Chondrocyte (in vitro differentiated cells): ENCODE results near the gene ALG13. TPM values are rescaled to one million over a fixed set of nuclear protein-coding genes. Genes with fewer than 3 reads are reported as not detected.

Source experiments
- DNase-seq: peaks from one replicate; pipeline ENCODE4 v3.0.0; 2021; ENCODE audit warnings: mixed read lengths, low spot score
- H3K27ac Mint-ChIP-seq: one replicate; pipeline ENCODE4 v1.8.0; 2021; ENCODE audit warnings: mild to moderate bottlenecking, moderate library complexity, mixed read lengths; ENCODE audit not compliant: unreplicated experiment
- H3K27me3 Mint-ChIP-seq: 2 replicates; pipeline ENCODE4 v1.8.0; 2021; ENCODE audit warnings: low read depth, mixed read lengths
- H3K36me3 Mint-ChIP-seq: 2 replicates; pipeline ENCODE4 v1.8.0; 2021; ENCODE audit warnings: low read depth, mixed read lengths
- H3K4me1 Mint-ChIP-seq: 2 replicates; pipeline ENCODE4 v1.8.0; 2021; ENCODE audit warnings: low read depth, mild to moderate bottlenecking, mixed read lengths
- H3K4me3 Mint-ChIP-seq: one replicate; pipeline ENCODE4 v1.8.0; 2021; ENCODE audit warnings: mild to moderate bottlenecking, moderate library complexity, mixed read lengths; ENCODE audit not compliant: unreplicated experiment
- H3K9me3 Mint-ChIP-seq: 2 replicates; pipeline ENCODE4 v1.8.0; 2021; ENCODE audit warnings: low read depth, mixed read lengths
- total RNA-seq: library from RNA; stranded (reverse); gene quantifications from 3 replicates; pipeline ENCODE4 v1.2.1, GENCODE V29; 2021
- TF ChIP-seq, protein P1 (sequence below): fragments of 200-600 bp; sonication (generic); IDR thresholded peaks from 2 replicates; pipeline ENCODE4 v1.5.0; 2021; ENCODE audit warnings: antibody characterized with exemption, mild to moderate bottlenecking, moderate library complexity

Gene ALG13
- total RNA-seq, 1 donor from 2014 or later, result 56.1 TPM

DNA sequence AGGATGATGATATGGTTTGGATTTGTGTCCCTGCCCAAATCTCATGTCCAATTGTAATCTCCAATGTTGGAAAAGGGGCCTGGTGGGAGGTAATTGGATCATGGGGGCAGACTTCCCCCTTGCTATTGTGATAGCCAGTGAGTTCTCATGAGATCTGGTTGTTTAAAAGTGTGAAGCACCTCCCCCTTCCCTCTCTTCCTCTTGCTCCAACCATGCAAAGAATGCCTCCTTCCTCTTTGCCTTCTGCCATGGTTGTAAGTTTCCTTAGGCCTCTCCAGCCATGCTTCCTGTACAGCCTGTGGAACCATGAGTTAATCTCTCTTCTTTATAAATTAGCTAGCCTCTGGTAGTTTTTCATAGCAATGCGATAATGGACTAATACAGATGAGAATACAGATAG is 19.7 kb upstream of the ALG13 start:
- H3K4me3 Mint-ChIP-seq, result no peak overlapping the region
- H3K27me3 Mint-ChIP-seq, result peaks cover 8% of the 10 kb centered on the region
- DNase-seq, result no peak
- TF ChIP-seq, protein P1, sequence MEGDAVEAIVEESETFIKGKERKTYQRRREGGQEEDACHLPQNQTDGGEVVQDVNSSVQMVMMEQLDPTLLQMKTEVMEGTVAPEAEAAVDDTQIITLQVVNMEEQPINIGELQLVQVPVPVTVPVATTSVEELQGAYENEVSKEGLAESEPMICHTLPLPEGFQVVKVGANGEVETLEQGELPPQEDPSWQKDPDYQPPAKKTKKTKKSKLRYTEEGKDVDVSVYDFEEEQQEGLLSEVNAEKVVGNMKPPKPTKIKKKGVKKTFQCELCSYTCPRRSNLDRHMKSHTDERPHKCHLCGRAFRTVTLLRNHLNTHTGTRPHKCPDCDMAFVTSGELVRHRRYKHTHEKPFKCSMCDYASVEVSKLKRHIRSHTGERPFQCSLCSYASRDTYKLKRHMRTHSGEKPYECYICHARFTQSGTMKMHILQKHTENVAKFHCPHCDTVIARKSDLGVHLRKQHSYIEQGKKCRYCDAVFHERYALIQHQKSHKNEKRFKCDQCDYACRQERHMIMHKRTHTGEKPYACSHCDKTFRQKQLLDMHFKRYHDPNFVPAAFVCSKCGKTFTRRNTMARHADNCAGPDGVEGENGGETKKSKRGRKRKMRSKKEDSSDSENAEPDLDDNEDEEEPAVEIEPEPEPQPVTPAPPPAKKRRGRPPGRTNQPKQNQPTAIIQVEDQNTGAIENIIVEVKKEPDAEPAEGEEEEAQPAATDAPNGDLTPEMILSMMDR, result no peak
- H3K27ac Mint-ChIP-seq, result no peak overlapping the region
- H3K36me3 Mint-ChIP-seq, result no peaks in the 10 kb centered on the region
- no peaks in the 10 kb centered on the region for H3K4me1 Mint-ChIP-seq
- H3K9me3 Mint-ChIP-seq, result no peaks in the 10 kb centered on the region

DNA sequence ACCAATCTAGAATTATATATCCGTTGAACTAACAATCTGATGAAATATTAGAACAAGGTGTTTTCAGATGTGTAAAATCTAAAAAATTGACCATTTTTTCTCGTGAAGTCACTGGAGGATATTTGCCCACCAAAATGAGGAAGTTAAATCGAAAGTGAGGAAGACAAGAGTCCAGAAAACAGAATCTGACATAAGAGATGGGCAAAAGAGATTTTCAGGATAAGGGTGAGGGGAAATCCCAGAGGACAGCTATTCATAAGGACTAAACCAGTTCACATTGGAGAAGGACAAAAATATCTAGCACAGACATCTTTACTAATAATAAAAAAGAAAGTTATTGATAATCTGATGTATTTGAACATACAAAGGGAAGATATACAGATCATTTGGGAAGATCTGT is 18.7 kb upstream of the ALG13 start:
- H3K9me3 Mint-ChIP-seq, result no peaks in the 10 kb centered on the region
- peaks cover 8% of the 10 kb centered on the region for H3K27me3 Mint-ChIP-seq
- DNase-seq, result no peak
- no peaks in the 10 kb centered on the region for H3K36me3 Mint-ChIP-seq
- TF ChIP-seq, protein P1, result no peak
- H3K4me3 Mint-ChIP-seq, result no peak overlapping the region
- no peak overlapping the region for H3K27ac Mint-ChIP-seq
- H3K4me1 Mint-ChIP-seq, result no peaks in the 10 kb centered on the region

DNA sequence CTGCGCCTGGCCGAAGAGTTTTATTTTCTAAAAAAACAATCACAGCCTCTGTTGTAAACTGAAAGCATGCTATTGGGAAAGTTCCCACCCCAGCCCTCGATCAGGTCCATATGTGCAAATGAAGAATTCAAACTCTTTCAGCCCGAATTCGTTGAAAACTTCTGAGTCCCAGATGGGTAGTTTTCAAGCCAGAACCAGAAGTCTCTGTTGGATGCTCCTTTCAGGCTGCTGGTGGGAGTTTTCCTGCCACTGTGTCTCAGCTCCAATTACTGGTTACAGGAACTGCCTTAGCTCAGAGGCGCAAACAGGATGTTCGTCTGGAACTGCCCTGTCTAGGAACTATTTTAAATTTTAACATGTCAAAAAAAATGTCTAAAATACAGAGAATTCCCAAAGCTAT is 9.3 kb upstream of the ALG13 start:
- TF ChIP-seq, protein P1, result no peak
- no peaks in the 10 kb centered on the region for H3K27me3 Mint-ChIP-seq
- no peaks in the 10 kb centered on the region for H3K9me3 Mint-ChIP-seq
- no peaks in the 10 kb centered on the region for H3K36me3 Mint-ChIP-seq
- peaks cover 11% of the 10 kb centered on the region for H3K4me1 Mint-ChIP-seq
- DNase-seq, result no peak
- no peak overlapping the region for H3K4me3 Mint-ChIP-seq
- peak overlapping the region; percentile 22 for H3K27ac Mint-ChIP-seq

DNA sequence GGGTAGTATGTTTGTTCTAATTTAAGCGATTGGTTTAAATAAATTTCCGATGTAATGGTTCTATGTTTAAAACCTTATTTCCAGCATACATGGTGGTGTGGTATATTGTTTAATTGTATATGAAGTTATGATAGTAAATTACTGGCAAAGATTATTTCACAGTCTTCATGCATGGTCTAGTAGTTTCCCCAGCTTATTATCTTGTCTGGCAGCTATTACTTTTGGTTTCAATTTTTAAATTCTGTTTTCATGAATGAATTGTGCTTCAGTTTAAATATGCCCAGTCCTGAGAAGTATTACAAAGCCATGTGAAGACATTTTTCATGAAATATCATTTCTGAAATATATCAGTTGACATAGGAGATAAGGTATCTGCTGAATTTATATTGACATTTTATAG is 6.3 kb downstream of the ALG13 start:
- Mint-ChIP-seq H3K9me3 (no peaks in the 10 kb centered on the region), H3K27ac (no peak overlapping the region), H3K4me1 (peaks cover 17% of the 10 kb centered on the region), H3K4me3 (no peak overlapping the region), H3K27me3 (no peaks in the 10 kb centered on the region), H3K36me3 (peaks cover 40% of the 10 kb centered on the region)
- TF ChIP-seq, protein P1, result no peak
- DNase-seq, result no peak

DNA sequence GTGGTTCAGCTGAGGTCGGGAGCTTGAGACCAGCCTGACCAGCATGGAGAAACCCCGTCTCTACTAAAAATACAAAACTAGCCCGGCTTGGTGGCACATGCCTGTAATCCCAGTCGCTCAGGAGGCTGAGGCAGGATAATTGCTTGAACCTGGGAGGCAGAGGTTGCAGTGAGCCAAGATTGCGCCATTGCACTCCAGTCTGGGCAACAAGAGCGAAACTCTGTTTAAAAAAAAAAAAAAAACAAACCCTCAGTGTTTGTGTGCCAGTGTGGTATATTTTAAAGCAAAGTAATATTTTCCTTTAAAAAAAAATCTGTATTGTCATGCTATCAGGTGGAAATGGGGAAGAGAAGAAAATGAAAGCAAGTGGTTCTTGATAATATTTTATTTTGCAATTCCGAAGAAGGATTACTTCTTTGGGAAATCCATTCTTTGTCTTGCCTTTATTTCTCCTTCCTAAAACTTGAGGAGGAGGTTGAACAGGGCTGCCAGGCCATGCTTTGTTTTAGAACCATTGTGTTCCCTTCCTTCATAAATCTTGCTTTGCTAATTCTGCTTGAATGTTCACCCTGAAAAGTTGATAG is 14.4 kb downstream of the ALG13 start:
- peaks cover 4% of the 10 kb centered on the region for H3K4me1 Mint-ChIP-seq
- H3K27ac Mint-ChIP-seq, result no peak overlapping the region
- H3K4me3 Mint-ChIP-seq, result no peak overlapping the region
- H3K9me3 Mint-ChIP-seq, result no peaks in the 10 kb centered on the region
- no peaks in the 10 kb centered on the region for H3K27me3 Mint-ChIP-seq
- TF ChIP-seq, protein P1, result no peak
- no peak for DNase-seq
- peaks cover 8% of the 10 kb centered on the region for H3K36me3 Mint-ChIP-seq
